GM18517 (cell line): ENCODE results near the gene CTXND2.
A peak's percentile ranks its signal among the peaks of the same experiment; 100 is the strongest.
"Not testable (repeated sequence)": the region's sequence is repeated elsewhere in the genome, so short reads cannot be mapped to it uniquely, and the experiment has no call there.

Experiments used
- ATAC-seq: cut with Tn5 transposase; IDR thresholded peaks from one replicate; pipeline ENCODE4 v1.9.1; 2021; ENCODE audit warnings: mild to moderate bottlenecking, moderate library complexity; ENCODE audit not compliant: unreplicated experiment

Gene CTXND2

GRCh38 chr1:150888727-150889126 is 1.8 kb downstream of the CTXND2 start:
- no peak for ATAC-seq

GRCh38 chr1:150890033-150890416 is 3.1 kb downstream of the CTXND2 start:
- peak; percentile 60 for ATAC-seq

GRCh38 chr1:150893336-150893913 is 6.5 kb downstream of the CTXND2 start:
- no peak for ATAC-seq

GRCh38 chr1:150895618-150896017 is 8.7 kb downstream of the CTXND2 start:
- no peak for ATAC-seq

- ATAC-seq, result not testable (repeated sequence)
Observed at GRCh38 chr1:150899795-150900194, 12.9 kb downstream of the CTXND2 start.

- ATAC-seq, result no peak
Observed at GRCh38 chr1:150902346-150902745, 15.4 kb downstream of the CTXND2 start.

GRCh38 chr1:150902751-150903150 is 15.8 kb downstream of the CTXND2 start:
- ATAC-seq, result no peak

- ATAC-seq, result no peak
Observed at GRCh38 chr1:150905301-150905700, 18.4 kb downstream of the CTXND2 start.

- no peak for ATAC-seq
Observed at GRCh38 chr1:150906329-150906728, 19.4 kb downstream of the CTXND2 start.

- no peak for ATAC-seq
Observed at GRCh38 chr1:150906813-150907212, 19.9 kb downstream of the CTXND2 start.

- no peak for ATAC-seq
Observed at GRCh38 chr1:150909585-150910180, 22.7 kb downstream of the CTXND2 start.

- no peak for ATAC-seq
Observed at GRCh38 chr1:150912623-150913022, 25.7 kb downstream of the CTXND2 start.

- ATAC-seq, result no peak
Observed at GRCh38 chr1:150917387-150917786, 30.5 kb downstream of the CTXND2 start.

GRCh38 chr1:150922519-150922975 is 35.6 kb downstream of the CTXND2 start:
- peak; percentile 53 for ATAC-seq

GRCh38 chr1:150925080-150925479 is 38.1 kb downstream of the CTXND2 start:
- no peak for ATAC-seq

GRCh38 chr1:150926097-150926741 is 39.3 kb downstream of the CTXND2 start, which contains the start of gene SETDB1:
Gene SETDB1 (plus strand): TSS chr1:150926363. CDS start chr1:150927715, 1,352 bp downstream.
- ATAC-seq, result peak; percentile 89

GRCh38 chr1:150927624-150928023 is 40.7 kb downstream of the CTXND2 start:
- ATAC-seq, result no peak

GRCh38 chr1:150928286-150928685 is 41.4 kb downstream of the CTXND2 start:
- no peak for ATAC-seq

- ATAC-seq, result not testable (repeated sequence)
Observed at GRCh38 chr1:150928775-150929174, 41.8 kb downstream of the CTXND2 start.

- no peak for ATAC-seq
Observed at GRCh38 chr1:150931773-150932172, 44.8 kb downstream of the CTXND2 start.

GRCh38 chr1:150944856-150945255 is 57.9 kb downstream of the CTXND2 start:
- ATAC-seq, result no peak

- ATAC-seq, result no peak
Observed at GRCh38 chr1:150954708-150955107, 67.8 kb downstream of the CTXND2 start.
